Effector memory CD8-positive, alpha-beta T cell (primary cell): ENCODE data around the gene ABCD3.
"Not testable (repeated sequence)": the region's sequence is repeated elsewhere in the genome, so short reads cannot be mapped to it uniquely, and the experiment has no call there.

ENCODE experiments used
- ATAC-seq: fragments of 150-1000 bp; cut with Tn5 transposase; replicated peaks from 2 replicates; pipeline ENCODE4 v1.10.0; 2021; ENCODE audit warnings: mild to moderate bottlenecking, moderate library complexity
- DNase-seq, 3 experiments: peaks; one replicate each; pipeline ENCODE4 v3.0.0; 2021
- H3K27ac Mint-ChIP-seq, 2 donors: one replicate each; pipeline ENCODE4 v1.8.0; 2022; ENCODE audit warnings: mild to moderate bottlenecking in 2 of 2, mixed read lengths in 2 of 2, moderate library complexity in 2 of 2
- H3K27me3 Mint-ChIP-seq, 2 donors: one replicate each; pipeline ENCODE4 v1.8.0; 2022; ENCODE audit warnings: mixed read lengths in 2 of 2
- H3K36me3 Mint-ChIP-seq: one replicate; pipeline ENCODE4 v1.8.0; 2022; ENCODE audit warnings: mild to moderate bottlenecking, moderate library complexity, mixed read lengths; ENCODE audit not compliant: insufficient read depth
- H3K4me1 Mint-ChIP-seq, 2 donors: one replicate each; pipeline ENCODE4 v1.8.0; 2022; ENCODE audit warnings: low read depth in 2 of 2, mixed read lengths in 2 of 2
- H3K4me3 Mint-ChIP-seq, 2 donors: one replicate each; pipeline ENCODE4 v1.8.0; 2022; ENCODE audit warnings: mild to moderate bottlenecking in 2 of 2, mixed read lengths in 2 of 2, moderate library complexity in 2 of 2
- H3K9me3 Mint-ChIP-seq, 2 donors: one replicate each; pipeline ENCODE4 v1.8.0; 2022; ENCODE audit warnings: mixed read lengths in 2 of 2
- total RNA-seq, 9 experiments: gene quantifications; one replicate each; lab custom pipeline; 2026; lab: John Stamatoyannopoulos, UW

ABCD3 gene
- 19.0 to 101 (median 58.5) reads per million in 9 experiments for total RNA-seq

DNA sequence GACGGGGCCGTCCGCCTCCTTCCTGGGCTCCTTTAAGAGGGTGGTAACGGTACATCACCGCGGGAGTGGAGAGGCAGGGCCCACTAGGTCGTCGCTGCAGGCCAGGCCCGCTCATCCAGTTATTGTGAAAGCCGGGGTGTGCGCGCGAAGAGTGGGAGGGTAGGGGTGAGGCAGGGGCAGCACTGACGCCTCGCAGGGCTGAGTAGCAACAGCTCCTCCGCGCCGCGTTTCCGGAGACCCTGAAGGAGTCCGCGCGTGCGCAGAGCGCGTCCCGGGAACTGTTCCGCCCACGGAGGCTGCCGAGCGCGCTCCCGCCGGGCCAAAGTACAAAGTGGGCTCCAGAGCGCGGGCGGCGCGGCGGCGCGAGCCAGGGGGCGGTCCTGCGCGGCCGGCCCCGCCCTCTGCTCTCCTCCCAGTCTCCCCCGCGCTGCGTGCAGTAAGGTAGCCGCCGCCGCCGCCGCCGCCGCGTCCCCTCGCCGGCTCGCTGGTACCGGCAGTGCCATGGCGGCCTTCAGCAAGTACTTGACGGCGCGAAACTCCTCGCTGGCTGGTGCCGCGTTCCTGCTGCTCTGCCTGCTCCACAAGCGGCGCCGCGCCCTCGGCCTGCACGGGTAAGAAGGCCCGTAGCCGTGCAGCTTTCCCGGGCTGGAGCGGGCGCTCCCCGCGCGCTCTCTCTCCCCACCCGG, at the start of gene ABCD3:
TSS of gene ABCD3 (plus strand) at position 412 of the 686 bp plus-strand sequence. CDS start at position 502, 90 bp downstream.
- peak; percentile 91 for ATAC-seq
- Mint-ChIP-seq H3K36me3 (no peaks in the 10 kb centered on the region), H3K4me1 (peaks cover 21 to 40% of the 10 kb centered on the region in 2 donors), H3K27me3 (peaks cover 11 to 14% of the 10 kb centered on the region in 2 donors), H3K27ac (no peak within 1 kb of the TSS), H3K4me3 (no peak within 1 kb of the TSS), H3K9me3 (no peaks in the 10 kb centered on the region)
- peak; percentile 94 to 97 (median 96) for DNase-seq

DNA sequence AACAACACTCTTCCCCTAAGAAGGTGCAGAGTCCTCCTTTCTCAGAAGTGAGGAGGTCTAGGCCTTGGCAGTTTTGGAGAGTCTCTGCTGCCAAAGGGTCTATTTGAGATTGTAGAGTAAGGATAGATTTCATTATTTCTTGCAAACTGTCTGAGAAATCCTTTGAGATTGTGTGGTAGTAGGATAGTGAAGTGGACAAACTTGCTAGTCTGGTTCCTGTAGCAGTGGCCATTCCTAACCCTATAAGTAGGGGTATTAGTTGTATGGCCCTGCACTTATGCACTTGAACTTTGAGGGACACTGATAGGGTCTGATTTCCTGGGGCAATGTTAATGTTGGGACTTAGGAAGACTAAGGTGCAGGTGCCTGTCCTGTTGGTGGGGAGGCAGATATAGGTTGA, 45.4 kb upstream of the ABCD3 start:
- not testable (repeated sequence) for H3K9me3 Mint-ChIP-seq, ATAC-seq, H3K27ac Mint-ChIP-seq, DNase-seq, H3K4me1 Mint-ChIP-seq, H3K4me3 Mint-ChIP-seq, H3K36me3 Mint-ChIP-seq
- peaks cover 37 to 45% of the 10 kb centered on the region in 2 donors for H3K27me3 Mint-ChIP-seq

DNA sequence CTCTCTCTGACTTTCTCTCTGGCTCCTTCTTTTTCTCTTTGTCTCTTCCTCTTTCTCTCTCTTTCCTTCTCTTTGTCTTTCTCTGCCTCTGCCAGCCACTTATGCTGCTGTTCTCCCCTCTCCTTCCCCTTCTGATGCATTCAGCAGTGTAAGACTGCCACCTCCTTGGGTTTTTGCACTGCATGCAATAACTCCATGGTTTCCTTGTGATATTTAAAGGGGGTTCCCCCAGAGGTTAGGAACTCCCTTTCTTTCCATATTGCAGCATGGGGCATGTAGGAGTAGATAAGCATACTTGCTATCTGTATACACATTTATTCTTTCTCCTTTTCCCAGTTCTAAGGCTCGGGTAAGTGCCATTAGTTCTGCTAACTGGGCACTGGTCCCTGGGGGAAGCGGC, 44.9 kb upstream of the ABCD3 start:
- DNase-seq, H3K36me3 Mint-ChIP-seq, H3K9me3 Mint-ChIP-seq, H3K27ac Mint-ChIP-seq, ATAC-seq, H3K4me1 Mint-ChIP-seq, H3K4me3 Mint-ChIP-seq: not testable (repeated sequence)
- H3K27me3 Mint-ChIP-seq, result peaks cover 37 to 45% of the 10 kb centered on the region in 2 donors

DNA sequence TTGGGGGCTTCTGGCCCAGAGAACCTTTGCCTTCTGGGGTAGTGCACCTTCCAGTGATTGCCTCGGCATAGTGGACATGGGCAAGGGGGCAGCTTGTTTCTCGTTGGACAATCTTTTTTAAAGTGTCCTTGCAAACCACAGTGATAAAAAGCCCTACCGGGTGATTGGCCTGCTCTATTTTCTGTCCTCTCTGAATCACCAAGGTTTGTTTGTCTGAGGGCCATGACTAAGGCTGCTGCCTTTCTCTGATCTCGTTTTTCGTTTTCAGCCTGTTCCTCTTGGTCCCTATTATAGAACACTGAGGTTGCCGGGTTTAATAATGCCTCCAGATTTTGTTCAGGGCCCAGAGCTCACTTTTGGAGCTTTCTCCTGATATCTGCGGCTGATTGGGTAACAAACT, 42.5 kb upstream of the ABCD3 start:
- not testable (repeated sequence) for DNase-seq, H3K4me1 Mint-ChIP-seq, H3K36me3 Mint-ChIP-seq, H3K9me3 Mint-ChIP-seq, H3K4me3 Mint-ChIP-seq, H3K27ac Mint-ChIP-seq, ATAC-seq
- peaks cover 23 to 36% of the 10 kb centered on the region in 2 donors for H3K27me3 Mint-ChIP-seq

DNA sequence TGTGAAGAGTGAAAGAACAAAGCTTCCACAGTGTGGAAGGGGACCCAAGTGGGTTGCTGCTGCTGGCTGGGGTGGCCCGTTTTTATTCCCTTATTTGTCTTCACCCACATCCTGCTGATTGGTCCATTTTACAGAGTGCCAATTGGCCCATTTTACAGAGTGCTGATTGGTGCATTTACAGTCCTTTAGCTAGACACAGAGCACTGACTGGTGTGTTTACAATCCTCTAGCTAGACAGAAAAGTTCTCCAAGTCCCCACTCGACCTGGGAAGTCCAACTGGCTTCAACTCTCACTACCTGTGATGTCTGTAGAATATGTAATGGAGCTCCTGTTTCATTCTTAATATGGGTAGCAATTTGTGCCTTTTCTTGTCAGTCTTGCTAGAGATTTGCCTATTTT, 39.7 kb upstream of the ABCD3 start:
- peaks cover 22 to 37% of the 10 kb centered on the region in 2 donors for H3K27me3 Mint-ChIP-seq
- H3K9me3 Mint-ChIP-seq, H3K4me3 Mint-ChIP-seq, ATAC-seq, DNase-seq, H3K4me1 Mint-ChIP-seq, H3K27ac Mint-ChIP-seq, H3K36me3 Mint-ChIP-seq: not testable (repeated sequence)

DNA sequence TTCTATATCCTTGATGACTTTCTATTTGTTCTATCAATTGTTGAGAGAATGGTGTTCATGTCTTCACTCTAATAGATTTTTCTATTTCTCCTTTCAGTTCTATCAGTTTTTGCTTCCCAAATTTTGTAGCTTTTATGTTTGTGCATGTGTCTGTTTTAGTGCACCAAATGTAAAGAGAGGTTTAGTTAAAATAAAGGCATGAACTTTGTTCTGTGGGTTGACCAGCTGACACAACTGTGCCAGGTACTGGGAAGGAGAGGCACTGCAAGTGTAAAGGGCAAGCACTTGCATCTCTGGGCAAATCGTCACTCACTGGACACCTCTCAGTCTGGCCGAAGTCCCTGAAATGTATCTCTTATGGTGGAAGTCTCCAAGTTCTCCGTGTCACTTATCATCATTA, 38.6 kb upstream of the ABCD3 start:
- Mint-ChIP-seq H3K27ac (no peak overlapping the region), H3K27me3 (peaks cover 19 to 33% of the 10 kb centered on the region in 2 donors), H3K4me1 (peaks cover 3 to 6% of the 10 kb centered on the region in 2 donors), H3K9me3 (no peaks in the 10 kb centered on the region), H3K36me3 (no peaks in the 10 kb centered on the region), H3K4me3 (no peak overlapping the region)
- DNase-seq (no peak), ATAC-seq (no peak)

DNA sequence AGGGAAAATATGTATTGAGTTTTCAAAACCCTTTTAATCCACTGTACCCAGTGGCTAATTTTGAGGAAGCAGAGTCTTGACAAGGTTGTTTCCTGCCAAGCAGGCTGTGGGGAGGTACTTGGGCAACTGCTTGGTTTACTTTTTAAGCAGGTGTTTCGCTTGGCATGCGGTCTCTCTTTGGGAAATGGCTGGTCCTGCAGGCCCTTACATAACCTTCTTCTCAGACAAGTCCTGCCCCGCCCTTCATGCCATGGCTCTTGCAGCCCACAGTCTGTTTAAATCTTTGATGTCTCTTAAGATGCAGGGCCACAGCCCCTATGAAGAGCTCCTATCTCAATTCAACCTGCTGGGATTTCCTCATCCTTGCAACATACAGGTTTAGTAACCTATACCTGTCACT, 36.0 kb upstream of the ABCD3 start:
- ATAC-seq (no peak), DNase-seq (no peak)
- peaks cover 16 to 26% of the 10 kb centered on the region in 2 donors for H3K27me3 Mint-ChIP-seq
- peaks cover 9 to 14% of the 10 kb centered on the region in 2 donors for H3K4me1 Mint-ChIP-seq
- no peaks in the 10 kb centered on the region for H3K9me3 Mint-ChIP-seq
- no peak overlapping the region for H3K27ac Mint-ChIP-seq
- H3K4me3 Mint-ChIP-seq, result no peak overlapping the region
- H3K36me3 Mint-ChIP-seq, result peaks cover 3% of the 10 kb centered on the region

DNA sequence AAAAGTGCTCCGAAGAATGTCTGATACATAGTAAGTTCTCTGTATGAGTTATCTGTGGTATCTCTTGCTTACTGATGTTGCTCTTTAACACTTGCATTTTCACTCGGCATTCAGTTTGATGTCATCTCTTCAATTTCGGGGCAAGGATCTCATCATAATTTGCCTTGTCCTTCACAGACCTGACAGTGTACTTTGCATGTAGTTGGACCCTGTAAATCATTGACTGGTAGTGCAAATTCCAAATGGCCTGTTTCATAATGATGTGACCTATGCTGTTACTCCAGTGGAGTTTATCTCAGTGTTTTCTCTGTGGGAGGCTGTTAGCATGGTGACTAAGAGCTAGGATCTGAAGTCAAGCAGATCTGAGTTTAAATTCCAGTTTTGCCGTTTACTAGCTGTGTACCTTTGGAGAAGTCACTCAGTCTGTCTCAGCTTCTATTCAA, 34.2 kb upstream of the ABCD3 start:
- Mint-ChIP-seq H3K9me3 (no peaks in the 10 kb centered on the region), H3K4me3 (no peak overlapping the region), H3K27me3 (peaks cover 5 to 15% of the 10 kb centered on the region in 2 donors), H3K4me1 (peaks cover 9 to 14% of the 10 kb centered on the region in 2 donors), H3K27ac (no peak overlapping the region), H3K36me3 (peaks cover 3% of the 10 kb centered on the region)
- no peak for DNase-seq
- ATAC-seq, result no peak

DNA sequence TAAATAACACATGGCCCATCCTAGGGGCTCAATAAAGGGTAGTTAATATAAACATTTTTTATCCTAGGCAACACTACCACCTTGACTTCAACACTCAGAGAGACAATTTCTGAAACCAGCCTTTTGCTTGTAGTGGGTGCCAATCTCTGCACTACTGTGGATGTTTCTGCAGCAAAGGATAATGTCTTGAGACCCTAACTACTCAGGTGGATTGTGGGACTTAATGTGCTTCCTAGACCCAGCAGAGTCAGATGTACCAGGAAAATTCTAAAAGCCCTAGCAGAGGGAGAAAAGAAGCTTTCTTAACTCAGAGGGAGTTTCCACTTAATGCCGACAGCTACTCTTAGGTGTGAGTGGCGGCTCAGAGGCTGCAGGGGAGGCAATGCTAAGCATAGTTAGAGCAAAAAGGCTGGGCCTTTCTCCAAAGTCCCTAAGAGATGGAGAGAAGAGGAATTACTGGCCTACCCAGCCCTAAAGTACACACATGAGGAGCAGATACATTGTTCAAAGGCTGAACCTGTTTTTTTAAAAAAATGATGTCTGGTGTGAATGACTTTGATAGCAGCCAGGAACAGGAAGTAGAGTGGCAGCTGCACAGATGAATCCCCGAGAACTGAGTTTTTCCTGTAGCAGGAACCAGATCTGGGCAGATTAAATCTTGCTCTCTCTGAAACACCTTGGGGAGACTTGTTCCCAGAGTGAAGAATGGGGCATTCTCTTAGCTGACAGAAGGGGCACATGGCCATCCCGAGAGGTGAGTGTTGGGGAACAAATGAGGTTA, 33.5 kb upstream of the ABCD3 start:
- peak in 1 of 3 experiments; percentile 3 for DNase-seq
- H3K27me3 Mint-ChIP-seq, result peaks cover 9% of the 10 kb centered on the region in 2 donors
- peaks cover 3% of the 10 kb centered on the region for H3K36me3 Mint-ChIP-seq
- H3K27ac Mint-ChIP-seq, result peak overlapping the region; percentile 61 to 71
- H3K9me3 Mint-ChIP-seq, result no peaks in the 10 kb centered on the region
- H3K4me1 Mint-ChIP-seq, result peaks cover 9 to 14% of the 10 kb centered on the region in 2 donors
- H3K4me3 Mint-ChIP-seq, result peak overlapping the region; percentile 61 to 67
- peak; percentile 70 for ATAC-seq

DNA sequence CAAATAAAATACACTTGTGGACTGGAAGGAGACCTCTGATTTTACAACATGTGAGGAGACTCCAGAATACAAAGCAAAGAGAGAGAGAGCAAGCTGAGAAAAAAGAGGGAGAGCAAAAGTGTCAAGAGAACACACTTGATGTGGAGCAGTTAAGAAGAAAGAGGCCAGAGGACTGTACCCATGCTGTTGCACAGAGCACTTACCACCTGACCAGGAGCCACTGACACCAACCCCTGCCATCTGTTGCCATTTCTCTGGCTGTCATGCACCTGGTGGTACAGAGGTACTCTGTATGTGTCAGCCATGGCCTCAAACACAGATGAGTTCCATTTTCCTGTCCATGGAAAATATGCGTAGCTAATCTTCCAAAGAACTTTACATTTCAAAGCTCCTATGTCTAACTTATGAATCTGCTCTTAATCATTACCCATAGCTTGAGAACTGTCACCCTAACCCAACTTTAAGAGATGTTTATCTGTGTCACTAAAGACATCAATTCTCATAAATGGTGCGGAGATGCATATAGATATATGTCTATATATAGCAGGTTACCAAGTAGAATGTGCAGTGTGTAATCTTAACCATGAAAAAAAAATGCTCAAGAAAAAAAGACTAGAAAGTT, 32.8 kb upstream of the ABCD3 start:
- no peak for DNase-seq
- Mint-ChIP-seq H3K27me3 (peaks cover 8 to 11% of the 10 kb centered on the region in 2 donors), H3K4me1 (peaks cover 9 to 14% of the 10 kb centered on the region in 2 donors), H3K9me3 (no peaks in the 10 kb centered on the region), H3K36me3 (peaks cover 3% of the 10 kb centered on the region), H3K4me3 (peak overlapping the region in 1 of 2 donors; percentile 67), H3K27ac (peak overlapping the region; percentile 61 to 71)
- no peak for ATAC-seq

DNA sequence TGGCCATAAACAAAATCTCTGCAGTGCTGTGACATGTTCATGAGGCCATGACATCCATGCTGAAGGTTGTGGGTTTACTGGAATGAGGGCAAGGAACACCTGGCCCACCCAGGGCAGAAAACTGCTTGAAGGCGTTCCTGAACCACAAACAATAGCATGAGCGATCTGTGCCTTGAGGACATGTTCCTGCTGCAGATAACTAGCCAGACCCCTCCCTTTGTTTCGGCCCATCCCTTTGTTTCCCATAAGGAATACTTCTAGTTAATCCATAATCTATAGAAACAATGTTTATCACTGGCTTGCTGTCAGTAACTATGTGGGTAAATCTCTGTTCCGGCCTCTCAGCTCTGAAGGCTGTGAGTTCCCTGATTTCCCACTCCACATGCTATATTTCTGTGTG, 28.9 kb upstream of the ABCD3 start:
- Mint-ChIP-seq H3K27me3 (peaks cover 9 to 27% of the 10 kb centered on the region in 2 donors), H3K4me1 (peaks cover 8 to 9% of the 10 kb centered on the region in 2 donors), H3K4me3 (no peak overlapping the region), H3K36me3 (peaks cover 3% of the 10 kb centered on the region), H3K9me3 (no peaks in the 10 kb centered on the region), H3K27ac (no peak overlapping the region)
- DNase-seq (no peak), ATAC-seq (no peak)

DNA sequence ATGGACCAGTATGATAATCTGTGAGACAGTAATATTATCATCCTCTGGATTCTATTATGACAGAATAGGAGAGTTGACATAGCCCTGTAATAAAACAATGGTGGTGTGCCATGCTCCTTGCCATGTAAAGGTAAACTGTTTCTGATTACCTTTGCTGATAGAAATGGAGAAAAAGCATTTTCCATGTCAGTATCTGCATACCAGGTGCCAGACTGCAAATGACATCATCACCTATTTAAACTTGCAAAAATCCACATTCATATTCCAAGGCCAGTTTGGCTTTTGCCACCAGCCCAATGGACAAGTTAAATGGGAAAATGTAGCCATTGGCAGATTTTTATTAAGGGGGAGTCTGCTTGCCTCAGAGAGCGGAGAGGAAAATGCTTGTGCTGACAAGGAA, 23.9 kb upstream of the ABCD3 start:
- no peak for DNase-seq
- Mint-ChIP-seq H3K9me3 (no peaks in the 10 kb centered on the region), H3K4me1 (no peaks in the 10 kb centered on the region), H3K27ac (no peak overlapping the region), H3K4me3 (no peak overlapping the region), H3K36me3 (no peaks in the 10 kb centered on the region), H3K27me3 (peaks cover 21 to 43% of the 10 kb centered on the region in 2 donors)
- no peak for ATAC-seq

DNA sequence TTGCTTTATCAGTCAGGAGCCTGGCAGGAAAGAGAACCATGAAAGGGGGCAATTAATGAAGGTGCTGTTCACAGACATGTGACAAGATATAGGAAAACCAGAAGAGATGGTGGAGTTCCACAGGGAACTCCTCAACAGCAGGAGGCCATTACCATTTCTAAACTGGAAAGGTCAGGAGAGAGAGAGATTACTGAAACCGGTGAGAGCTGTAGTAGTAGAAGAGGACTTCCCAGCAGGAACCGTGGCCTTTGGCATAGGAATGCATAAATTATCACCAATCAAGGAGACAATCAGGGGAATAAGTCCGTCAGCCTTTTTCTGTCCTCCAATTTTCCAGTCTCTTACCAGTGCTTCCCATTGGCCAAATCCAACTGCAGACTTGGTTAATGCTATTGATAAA, 23.0 kb upstream of the ABCD3 start:
- H3K27ac Mint-ChIP-seq, result no peak overlapping the region
- no peaks in the 10 kb centered on the region for H3K9me3 Mint-ChIP-seq
- no peak overlapping the region for H3K4me3 Mint-ChIP-seq
- H3K36me3 Mint-ChIP-seq, result no peaks in the 10 kb centered on the region
- no peaks in the 10 kb centered on the region for H3K4me1 Mint-ChIP-seq
- no peak for DNase-seq
- ATAC-seq, result no peak
- peaks cover 31 to 46% of the 10 kb centered on the region in 2 donors for H3K27me3 Mint-ChIP-seq
